Measurements from ENCODE around the gene KIZ.

KIZ gene

DNA sequence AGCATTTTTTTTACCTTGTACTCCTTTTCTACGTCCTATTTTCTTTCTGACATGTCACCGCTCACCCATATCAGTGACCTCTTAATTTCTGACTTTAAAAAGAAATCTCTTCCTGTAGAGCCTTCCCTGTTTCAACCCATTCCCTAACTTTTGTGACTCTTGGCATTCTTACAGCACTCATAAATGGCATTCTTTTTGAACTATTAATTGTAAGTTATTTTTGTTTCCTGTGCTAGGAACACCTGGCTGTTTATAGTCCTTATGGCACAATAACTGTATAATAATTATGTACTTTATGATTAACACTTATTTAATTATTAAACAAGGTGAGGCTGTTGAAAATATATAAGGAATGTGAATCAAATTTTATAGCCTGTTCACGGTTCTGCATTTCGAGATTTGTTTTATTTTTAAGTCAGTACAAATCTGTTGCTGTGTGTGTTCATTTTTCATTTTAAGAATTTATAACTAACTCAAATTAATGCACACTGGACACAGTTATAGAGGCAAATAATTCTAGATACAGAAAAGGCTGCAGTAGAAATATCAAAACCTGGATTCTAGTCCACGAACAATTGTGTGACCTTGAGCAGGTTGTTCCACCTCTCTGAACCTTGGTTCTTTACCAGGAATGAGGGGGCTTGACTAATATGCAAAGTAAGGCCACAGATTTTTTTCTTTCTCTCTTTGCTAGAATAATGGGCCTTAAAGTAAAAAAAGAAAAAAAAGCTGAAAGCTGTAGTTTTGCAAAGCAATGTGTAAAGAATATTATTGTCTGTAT is 1.5 kb downstream of the KIZ start:
- TF ChIP-seq, protein P1, sequence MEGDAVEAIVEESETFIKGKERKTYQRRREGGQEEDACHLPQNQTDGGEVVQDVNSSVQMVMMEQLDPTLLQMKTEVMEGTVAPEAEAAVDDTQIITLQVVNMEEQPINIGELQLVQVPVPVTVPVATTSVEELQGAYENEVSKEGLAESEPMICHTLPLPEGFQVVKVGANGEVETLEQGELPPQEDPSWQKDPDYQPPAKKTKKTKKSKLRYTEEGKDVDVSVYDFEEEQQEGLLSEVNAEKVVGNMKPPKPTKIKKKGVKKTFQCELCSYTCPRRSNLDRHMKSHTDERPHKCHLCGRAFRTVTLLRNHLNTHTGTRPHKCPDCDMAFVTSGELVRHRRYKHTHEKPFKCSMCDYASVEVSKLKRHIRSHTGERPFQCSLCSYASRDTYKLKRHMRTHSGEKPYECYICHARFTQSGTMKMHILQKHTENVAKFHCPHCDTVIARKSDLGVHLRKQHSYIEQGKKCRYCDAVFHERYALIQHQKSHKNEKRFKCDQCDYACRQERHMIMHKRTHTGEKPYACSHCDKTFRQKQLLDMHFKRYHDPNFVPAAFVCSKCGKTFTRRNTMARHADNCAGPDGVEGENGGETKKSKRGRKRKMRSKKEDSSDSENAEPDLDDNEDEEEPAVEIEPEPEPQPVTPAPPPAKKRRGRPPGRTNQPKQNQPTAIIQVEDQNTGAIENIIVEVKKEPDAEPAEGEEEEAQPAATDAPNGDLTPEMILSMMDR (conservative IDR thresholded peaks at IDR 0.05; ENCODE audit: low read depth, low read length) = no peak
- no peak overlapping the region for H3K4me3 ChIP-seq (ENCODE audit: low read length)
- DNase-seq (ENCODE audit: low read depth) = no peak

DNA sequence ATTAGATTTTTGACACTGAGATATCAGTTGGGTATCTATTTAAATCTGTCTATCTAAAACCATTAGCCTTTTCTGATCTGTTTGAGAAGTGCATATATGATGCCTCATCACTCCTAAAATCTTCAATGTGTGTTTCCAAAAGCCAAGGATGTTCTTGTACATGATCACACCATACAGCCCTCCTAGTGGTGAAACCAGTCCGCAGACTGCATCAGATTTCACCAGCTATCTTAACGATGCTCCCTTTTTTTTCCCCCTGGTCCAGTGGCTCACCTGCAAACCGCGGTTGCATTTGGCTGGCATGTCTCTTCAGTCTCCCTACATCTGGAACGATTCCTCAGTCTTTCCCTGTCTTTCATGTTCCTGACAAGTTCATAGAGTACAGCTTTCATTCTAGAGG is 4.0 kb downstream of the KIZ start:
- no peak overlapping the region for H3K4me3 ChIP-seq (ENCODE audit: low read length)
- TF ChIP-seq, protein P1 (conservative IDR thresholded peaks at IDR 0.05; ENCODE audit: low read depth, low read length) = no peak
- DNase-seq (ENCODE audit: low read depth) = no peak

DNA sequence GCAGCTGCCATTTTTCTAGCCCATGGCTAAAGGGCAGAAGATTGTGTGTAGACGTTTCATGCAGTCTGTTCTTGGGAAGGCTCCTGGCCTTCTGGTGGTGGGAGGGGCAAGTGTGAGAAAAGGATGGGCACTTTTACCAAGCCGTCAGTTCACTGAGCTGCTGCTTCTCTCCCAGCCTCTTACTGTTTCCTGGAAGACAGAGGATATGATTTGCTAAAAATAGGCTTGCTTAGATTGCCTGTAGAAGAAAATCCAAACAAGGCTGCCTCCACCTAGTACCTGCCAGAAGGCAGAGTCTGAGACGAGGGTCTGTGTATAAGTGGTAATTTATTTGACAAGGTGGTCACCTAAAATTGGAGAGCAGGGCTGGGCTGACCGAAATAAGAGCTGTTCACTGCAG is 7.5 kb downstream of the KIZ start:
- no peak overlapping the region for H3K4me3 ChIP-seq (ENCODE audit: low read length)
- TF ChIP-seq, protein P1 (conservative IDR thresholded peaks at IDR 0.05; ENCODE audit: low read depth, low read length) = no peak
- no peak for DNase-seq (ENCODE audit: low read depth)

DNA sequence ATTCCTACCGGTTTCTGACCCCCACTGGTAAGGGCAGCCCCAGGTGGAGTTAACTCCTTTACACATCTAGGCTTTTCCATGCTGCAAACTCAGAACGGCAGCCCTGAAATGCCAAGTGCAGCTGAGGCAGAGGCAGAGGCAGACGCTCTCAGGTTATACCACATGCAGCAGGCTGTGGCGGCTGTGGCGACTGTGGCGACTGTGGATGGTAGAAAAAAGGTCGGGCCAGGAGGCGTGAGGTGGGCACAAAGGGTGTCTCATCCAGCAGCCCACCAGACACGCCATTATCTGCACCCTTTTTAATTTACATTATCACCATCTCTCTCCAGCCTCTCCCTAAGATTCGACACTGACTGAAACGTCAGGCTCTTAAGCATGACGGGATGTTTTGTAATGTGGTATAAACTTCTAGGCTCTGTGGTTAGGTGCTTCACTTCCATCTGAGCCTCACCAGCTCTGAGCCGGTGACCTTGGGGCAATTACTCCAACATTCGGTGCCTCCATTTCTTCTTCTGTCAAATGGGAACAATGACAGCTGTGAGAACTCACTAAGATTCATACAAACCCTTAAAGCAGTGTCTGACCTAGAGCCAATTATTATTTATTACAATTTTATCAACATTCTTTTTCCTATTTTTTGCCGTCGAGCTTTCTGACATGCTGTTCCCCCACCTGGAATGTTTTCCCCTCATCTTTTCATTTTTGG is 8.2 kb downstream of the KIZ start:
- DNase-seq (ENCODE audit: low read depth) = no peak
- TF ChIP-seq, protein P1 (conservative IDR thresholded peaks at IDR 0.05; ENCODE audit: low read depth, low read length) = no peak
- no peak overlapping the region for H3K4me3 ChIP-seq (ENCODE audit: low read length)

DNA sequence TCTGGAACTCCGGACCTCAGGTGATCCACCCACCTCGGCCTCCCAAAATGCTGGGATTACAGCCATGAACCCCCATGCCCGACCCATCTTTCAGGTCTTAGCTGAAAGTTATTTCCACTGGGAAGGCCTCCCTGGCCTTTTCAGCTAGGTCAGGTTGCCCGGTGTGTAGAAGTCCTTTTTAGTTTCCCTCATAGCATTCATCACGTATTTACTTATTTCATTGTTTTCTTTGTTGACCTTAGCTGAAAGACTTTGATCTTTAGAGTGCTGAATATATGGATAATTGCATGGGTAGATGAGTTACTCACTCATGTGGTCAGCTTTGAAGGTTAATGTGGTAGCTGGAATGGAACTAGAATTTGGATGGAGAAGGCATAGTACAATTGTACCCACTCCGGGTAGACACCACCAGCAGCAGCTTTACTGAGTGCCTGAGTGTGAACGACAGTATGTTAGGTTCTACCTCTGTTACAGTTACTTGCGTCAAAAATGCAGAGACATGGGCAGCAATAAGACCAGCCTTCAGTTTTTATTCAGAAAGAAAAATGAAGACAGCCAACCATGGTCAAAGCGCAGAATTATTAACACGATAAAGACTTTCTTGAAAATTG is 9.1 kb downstream of the KIZ start:
- TF ChIP-seq, protein P1 (conservative IDR thresholded peaks at IDR 0.05; ENCODE audit: low read depth, low read length) = no peak
- DNase-seq (ENCODE audit: low read depth) = no peak
- H3K4me3 ChIP-seq (ENCODE audit: low read length) = no peak overlapping the region

DNA sequence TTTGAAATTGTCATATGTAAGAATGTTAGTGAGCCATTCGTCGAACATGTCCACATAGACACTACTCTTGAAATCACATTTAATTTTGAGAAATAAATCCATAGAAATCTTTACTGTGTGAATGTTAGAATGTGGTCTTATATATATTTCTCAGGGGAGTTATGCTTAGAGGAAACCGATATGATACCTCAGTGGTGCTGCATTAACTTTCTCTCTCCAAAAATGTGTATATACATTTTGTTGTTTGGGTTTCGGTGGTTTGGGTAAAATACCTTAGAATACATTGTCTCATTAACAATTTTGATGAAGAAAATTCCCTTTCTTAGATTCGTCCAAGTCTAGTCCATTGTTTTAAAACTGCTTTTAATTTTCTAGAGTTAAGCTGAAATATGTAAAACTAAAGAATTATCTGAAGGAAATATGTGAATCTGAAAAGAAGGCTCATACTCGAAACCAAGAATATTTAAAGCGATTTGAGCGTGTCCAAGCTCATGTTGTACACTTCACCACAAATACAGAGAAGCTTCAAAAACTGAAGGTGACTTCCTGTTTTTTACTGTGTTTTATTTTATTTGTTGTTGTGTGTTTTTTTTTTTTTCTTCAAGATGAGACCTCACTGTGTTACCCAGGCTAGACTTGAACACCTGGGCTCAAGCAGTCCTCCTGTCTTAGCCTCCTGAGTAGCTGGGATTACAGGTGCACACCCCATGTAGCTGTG is 10.3 kb downstream of the KIZ start:
- no peak overlapping the region for H3K4me3 ChIP-seq (ENCODE audit: low read length)
- TF ChIP-seq, protein P1 (conservative IDR thresholded peaks at IDR 0.05; ENCODE audit: low read depth, low read length) = no peak
- DNase-seq (ENCODE audit: low read depth) = no peak

All from retinal pigment epithelial cell (primary cell).